ENCODE measurements around the gene IGSF21.

- TF ChIP-seq, protein P1, sequence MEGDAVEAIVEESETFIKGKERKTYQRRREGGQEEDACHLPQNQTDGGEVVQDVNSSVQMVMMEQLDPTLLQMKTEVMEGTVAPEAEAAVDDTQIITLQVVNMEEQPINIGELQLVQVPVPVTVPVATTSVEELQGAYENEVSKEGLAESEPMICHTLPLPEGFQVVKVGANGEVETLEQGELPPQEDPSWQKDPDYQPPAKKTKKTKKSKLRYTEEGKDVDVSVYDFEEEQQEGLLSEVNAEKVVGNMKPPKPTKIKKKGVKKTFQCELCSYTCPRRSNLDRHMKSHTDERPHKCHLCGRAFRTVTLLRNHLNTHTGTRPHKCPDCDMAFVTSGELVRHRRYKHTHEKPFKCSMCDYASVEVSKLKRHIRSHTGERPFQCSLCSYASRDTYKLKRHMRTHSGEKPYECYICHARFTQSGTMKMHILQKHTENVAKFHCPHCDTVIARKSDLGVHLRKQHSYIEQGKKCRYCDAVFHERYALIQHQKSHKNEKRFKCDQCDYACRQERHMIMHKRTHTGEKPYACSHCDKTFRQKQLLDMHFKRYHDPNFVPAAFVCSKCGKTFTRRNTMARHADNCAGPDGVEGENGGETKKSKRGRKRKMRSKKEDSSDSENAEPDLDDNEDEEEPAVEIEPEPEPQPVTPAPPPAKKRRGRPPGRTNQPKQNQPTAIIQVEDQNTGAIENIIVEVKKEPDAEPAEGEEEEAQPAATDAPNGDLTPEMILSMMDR (IDR thresholded peaks at IDR 0.05) = peak; percentile 29 to 66
- TF ChIP-seq POLR2A (IDR thresholded peaks at IDR 0.05) = no peak
These were observed 127.2 kb downstream of the IGSF21 start for GRCh38 chr1:18234790-18235242.

Measured in suprapubic skin (tissue), 3 donors.